Measurements from ENCODE around the gene TRMT61B. TPM values are rescaled to one million over a fixed set of nuclear protein-coding genes. Genes with fewer than 3 reads are reported as not detected.

TRMT61B gene
- total and polyA plus RNA-seq, 2 experiments from 2014 or later: 34.7 to 52.7 TPM

- H3K27ac Mint-ChIP-seq: no peak overlapping the region
Observed at GRCh38 chr2:28909655-28910353, 39.7 kb upstream of the TRMT61B start.

GRCh38 chr2:28908172-28908571 is 38.1 kb upstream of the TRMT61B start:
- peaks cover 79% of the 10 kb centered on the region for H4K20me1 ChIP-seq (replicated peaks; ENCODE audit: insufficient read depth)
- no peak overlapping the region for H2AFZ ChIP-seq
- no peak overlapping the region for H3K4me3 ChIP-seq
- H3K4me3 Mint-ChIP-seq: no peak overlapping the region
- DNase-seq (ENCODE audit: low spot score) (no peak), ATAC-seq (no peak)
- H3K9me2 ChIP-seq (ENCODE audit: insufficient read depth): no peaks in the 10 kb centered on the region
- H3K27me3 Mint-ChIP-seq (ENCODE audit: insufficient read depth, low read depth, poor library complexity): peaks cover 3% of the 10 kb centered on the region
- TF ChIP-seq POLR2AphosphoS5 (IDR thresholded peaks at IDR 0.05; ENCODE audit: low read depth) (no peak), CTCF (conservative IDR thresholded peaks at IDR 0.05; ENCODE audit: low read depth in 2 of 2) (no peak), ZNF114 (CRISPR knock-in tag; IDR thresholded peaks at IDR 0.05) (no peak), JUNB (IDR thresholded peaks at IDR 0.05; ENCODE audit: unreplicated experiment) (no peak), EZH2 (IDR thresholded peaks at IDR 0.05; ENCODE audit: low read depth, unreplicated experiment) (no peak), CREB1 (CRISPR knock-in tag; IDR thresholded peaks at IDR 0.05; ENCODE audit: low read depth) (no peak), NANOG (IDR thresholded peaks at IDR 0.05; ENCODE audit: borderline replicate concordance) (no peak), STAT1 (IDR thresholded peaks at IDR 0.05; ENCODE audit: unreplicated experiment) (no peak), ZNF331 (CRISPR knock-in tag; IDR thresholded peaks at IDR 0.05; ENCODE audit: low read depth) (no peak)
- no peaks in the 10 kb centered on the region for H3K9me3 Mint-ChIP-seq
- no peaks in the 10 kb centered on the region for H3K4me1 Mint-ChIP-seq
- peaks cover 93% of the 10 kb centered on the region for H3K36me3 Mint-ChIP-seq (ENCODE audit: low read depth)
- peaks cover 67% of the 10 kb centered on the region for H3K36me3 ChIP-seq (ENCODE audit: insufficient read depth)
- no peak overlapping the region for H3K4me2 ChIP-seq
- H3K27me3 ChIP-seq (ENCODE audit: insufficient read depth): no peaks in the 10 kb centered on the region
- H3K27ac ChIP-seq (ENCODE audit: low read depth): 0 out of 2 replicates have a peak overlapping the region, but pooled peaks have one; percentile 17
- peaks cover 4% of the 10 kb centered on the region; the same call in 1 of the 2 replicates for H3F3A ChIP-seq (replicated peaks; ENCODE audit: low read depth)
- H3K79me2 ChIP-seq (replicated peaks; ENCODE audit: insufficient read depth): peaks cover 100% of the 10 kb centered on the region
- H3K27ac Mint-ChIP-seq: no peak overlapping the region
- H3K4me1 ChIP-seq (ENCODE audit: insufficient read depth): no peaks in the 10 kb centered on the region

More at GRCh38 chr2:28909655-28910353, 39.7 kb upstream of the TRMT61B start:
- TF ChIP-seq REST (IDR thresholded peaks at IDR 0.05; ENCODE audit: unreplicated experiment) (no peak), CREB1 (CRISPR knock-in tag; IDR thresholded peaks at IDR 0.05; ENCODE audit: low read depth) (no peak), JUNB (IDR thresholded peaks at IDR 0.05; ENCODE audit: unreplicated experiment) (no peak), ZNF331 (CRISPR knock-in tag; IDR thresholded peaks at IDR 0.05; ENCODE audit: low read depth) (no peak), NANOG (IDR thresholded peaks at IDR 0.05; ENCODE audit: borderline replicate concordance) (no peak)
- H2AFZ ChIP-seq: no peak overlapping the region
- peaks cover 81% of the 10 kb centered on the region for H4K20me1 ChIP-seq (replicated peaks; ENCODE audit: insufficient read depth)
- H3K4me3 Mint-ChIP-seq: no peak overlapping the region
- H3K9me3 Mint-ChIP-seq: no peaks in the 10 kb centered on the region
- peaks cover 96% of the 10 kb centered on the region for H3K36me3 Mint-ChIP-seq (ENCODE audit: low read depth)
- H3K4me3 ChIP-seq: no peak overlapping the region
- H3K4me1 Mint-ChIP-seq: no peaks in the 10 kb centered on the region
- H3F3A ChIP-seq (replicated peaks; ENCODE audit: low read depth): peaks cover 4% of the 10 kb centered on the region; the same call in 1 of the 2 replicates
- no peak for DNase-seq (ENCODE audit: low spot score)
- no peak overlapping the region for H3K4me2 ChIP-seq
- peaks cover 76% of the 10 kb centered on the region for H3K36me3 ChIP-seq (ENCODE audit: insufficient read depth)
- ATAC-seq: no peak
- H3K79me2 ChIP-seq (replicated peaks; ENCODE audit: insufficient read depth): peaks cover 100% of the 10 kb centered on the region
- H3K4me1 ChIP-seq (ENCODE audit: insufficient read depth): no peaks in the 10 kb centered on the region
- H3K27me3 ChIP-seq (ENCODE audit: insufficient read depth): no peaks in the 10 kb centered on the region
- peaks cover 3% of the 10 kb centered on the region for H3K27me3 Mint-ChIP-seq (ENCODE audit: insufficient read depth, low read depth, poor library complexity)
- H3K27ac ChIP-seq (ENCODE audit: low read depth): no peak overlapping the region
- H3K9me2 ChIP-seq (ENCODE audit: insufficient read depth): no peaks in the 10 kb centered on the region
